ENCODE results near the gene ATP4B.

- no peak for TF ChIP-seq CTCF (IDR thresholded peaks at IDR 0.05)
- no peak for TF ChIP-seq POLR2A (IDR thresholded peaks at IDR 0.05)
Observed at GRCh38 chr13:113632706-113633484, 25.1 kb downstream of the ATP4B start.
